Upper lobe of left lung (tissue), 6 donors: ENCODE results near the gene PREX1. TPM values are rescaled to one million over a fixed set of nuclear protein-coding genes. Genes with fewer than 3 reads are reported as not detected.

Experiments used
- ATAC-seq, 2 donors: fragments of 200-7000 bp; cut with Tn5 transposase; one replicate each; pipeline ENCODE4 v1.9.1; 2022; ENCODE audit warnings: mild to moderate bottlenecking in 2 of 2, moderate library complexity in 2 of 2; ENCODE audit not compliant: low FRiP score in 2 of 2
- DNase-seq, 2 donors: peaks; one replicate each; pipeline ENCODE4 v3.0.0-alpha.2; 2019 to 2020
- H3K27ac ChIP-seq, 4 donors: fragments of 200-600 bp; sonication (generic); one replicate each; pipeline ENCODE4 v1.5.1; 2016 to 2019
- H3K27me3 ChIP-seq, 4 donors: fragments of 200-600 bp; sonication (generic); one replicate each; pipeline ENCODE4 v1.5.1; 2017 to 2019
- H3K36me3 ChIP-seq, 4 donors: fragments of 200-600 bp; sonication (generic); one replicate each; pipeline ENCODE4 v1.5.1; 2016 to 2019
- H3K4me1 ChIP-seq, 4 donors: fragments of 200-600 bp; sonication (generic); one replicate each; pipeline ENCODE4 v1.5.1; 2018 to 2019
- H3K4me3 ChIP-seq, 4 donors: fragments of 200-600 bp; sonication (generic); one replicate each; pipeline ENCODE4 v1.5.1; 2017 to 2019; ENCODE audit warnings: mild to moderate bottlenecking in 2 of 4, moderate library complexity in 1 of 4
- H3K9me3 ChIP-seq, 4 donors: fragments of 200-600 bp; sonication (generic); one replicate each; pipeline ENCODE4 v1.5.1; 2018 to 2019
- EP300 ChIP-seq, 4 donors: sonication (generic); formaldehyde crosslinking; IDR thresholded peaks; one replicate each; pipeline ENCODE4 v1.5.1; 2017; ENCODE audit warnings: antibody characterized with exemption in 4 of 4, control low read depth in 2 of 4
- POLR2A ChIP-seq, 4 donors: fragments of 450-650 bp; IDR thresholded peaks; one replicate each; pipeline ENCODE4 v1.5.1; 2016 to 2017; ENCODE audit warnings: antibody characterized with exemption in 4 of 4, mild to moderate bottlenecking in 2 of 4
- POLR2AphosphoS5 ChIP-seq, 2 donors: sonication (generic); formaldehyde crosslinking; IDR thresholded peaks; one replicate each; pipeline ENCODE4 v1.5.1; 2017; ENCODE audit warnings: antibody characterized with exemption in 2 of 2
- WGBS, 2 donors: methylation state at CpG; one replicate each; pipeline ENCODE4 v1.1.5; 2017 to 2018; 5-methylcytosine and 5-hydroxymethylcytosine counted together
- total RNA-seq, 6 donors: library from RNA; depleted of rRNA in 4 of 6; stranded (reverse); fragments of >200 nt in 4 of 6; gene quantifications; one replicate each; pipeline versions ENCODE4 v1.1.0 to v1.2.1, GENCODE V29; 2016 to 2021
- TF ChIP-seq, protein P1 (sequence below), 6 experiments: fragments of 450-650 bp in 4 of 6; fragments of 200-600 bp in 2 of 6; sonication (generic) in 2 of 6; IDR thresholded peaks; one replicate each; pipeline ENCODE4 v1.5.1; 2016 to 2019; ENCODE audit warnings: antibody characterized with exemption in 6 of 6
- donor health status: DM: no; HTN: no; CAD: no; lungs with moderate emphysema.
- donor health status: DM: no; HTN: yes; CAD: no; lungs with severe emphysema.

Gene PREX1
- total RNA-seq, 6 donors from 2014 or later: 42.8 to 177 (median 74.6) TPM

DNA sequence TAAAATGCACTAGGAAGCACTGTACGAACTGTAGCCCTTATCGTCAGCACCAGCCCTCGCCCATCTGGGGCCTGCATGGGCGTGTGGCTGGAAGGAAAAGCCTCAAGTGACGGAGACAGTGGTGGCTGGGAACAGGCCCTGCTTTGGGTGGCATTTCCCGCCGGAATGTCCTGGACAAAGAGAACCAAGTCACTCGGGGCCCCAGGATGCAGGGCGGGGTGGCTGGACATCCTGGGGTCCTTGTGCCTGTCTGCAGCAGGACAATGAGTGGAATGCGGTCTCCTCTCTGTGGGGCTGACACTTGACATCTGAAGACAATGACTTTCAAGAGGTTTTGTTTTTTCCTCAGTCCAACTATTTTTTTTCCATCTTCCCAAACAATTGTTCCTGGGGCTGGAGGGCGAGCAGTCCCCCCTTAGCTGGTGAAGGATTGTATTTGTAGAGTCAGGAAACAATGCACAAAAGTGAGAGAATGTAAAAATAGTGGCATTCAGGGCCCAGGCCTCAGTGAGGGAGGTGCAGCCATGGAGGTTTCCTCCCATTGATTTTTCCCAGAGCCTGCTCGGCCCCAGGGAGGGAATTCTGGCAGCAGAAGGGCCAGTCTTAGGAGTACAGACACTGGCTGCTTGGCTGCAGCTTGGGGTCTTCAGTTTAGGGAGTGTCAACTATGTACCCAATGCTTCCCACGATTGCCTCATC is 64.4 kb downstream of the PREX1 start:
- DNase-seq (peak; percentile 26 to 60), ATAC-seq (peak; percentile 26 to 38)
- Histone ChIP-seq H3K4me1 (peaks cover 56 to 95% (median 81%) of the 10 kb centered on the region in 4 donors), H3K27me3 (no peaks in the 10 kb centered on the region), H3K4me3 (no peak overlapping the region), H3K36me3 (no peaks in the 10 kb centered on the region), H3K9me3 (no peaks in the 10 kb centered on the region), H3K27ac (peak overlapping the region; percentile 84 to 91 (median 86))
- TF ChIP-seq EP300 (IDR thresholded peaks at IDR 0.05) (peak in 3 of 4 donors; percentile 70 to 99 (median 97)), POLR2A (IDR thresholded peaks at IDR 0.05) (no peak), POLR2AphosphoS5 (IDR thresholded peaks at IDR 0.05) (peak; percentile 86 to 92)
- WGBS, 2 donors: 56 to 77% methylated on average over 13 of the region's 13 CpGs

DNA sequence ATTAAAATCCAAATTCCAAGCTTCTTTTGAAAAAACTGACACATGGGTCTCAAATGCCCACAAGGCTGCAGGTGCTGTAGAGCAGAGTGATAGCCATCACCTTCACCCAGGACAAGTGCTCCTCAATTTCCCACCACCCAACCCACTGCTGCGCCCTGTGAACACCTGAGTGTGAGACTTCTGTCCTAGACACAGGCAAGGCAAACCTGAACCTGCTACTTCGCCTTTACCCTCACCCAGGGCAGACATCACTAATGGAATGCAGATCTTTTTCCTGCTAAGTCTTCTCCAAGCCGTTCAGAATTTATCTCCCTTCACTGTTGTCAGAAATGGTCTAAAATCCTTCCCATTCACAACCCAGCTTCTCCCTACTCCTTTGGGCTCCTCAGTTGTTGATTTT is 65.9 kb downstream of the PREX1 start:
- Histone ChIP-seq H3K4me1 (peaks cover 63 to 91% (median 80%) of the 10 kb centered on the region in 4 donors), H3K4me3 (no peak overlapping the region), H3K36me3 (no peaks in the 10 kb centered on the region), H3K27me3 (no peaks in the 10 kb centered on the region), H3K9me3 (no peaks in the 10 kb centered on the region), H3K27ac (peak overlapping the region; percentile 84 to 91 (median 86))
- ATAC-seq: no peak
- WGBS, 2 donors: 66 to 86% methylated on average over 3 of the region's 3 CpGs
- TF ChIP-seq POLR2A (IDR thresholded peaks at IDR 0.05) (no peak), POLR2AphosphoS5 (IDR thresholded peaks at IDR 0.05) (no peak), EP300 (IDR thresholded peaks at IDR 0.05) (no peak)
- TF ChIP-seq, protein P1, sequence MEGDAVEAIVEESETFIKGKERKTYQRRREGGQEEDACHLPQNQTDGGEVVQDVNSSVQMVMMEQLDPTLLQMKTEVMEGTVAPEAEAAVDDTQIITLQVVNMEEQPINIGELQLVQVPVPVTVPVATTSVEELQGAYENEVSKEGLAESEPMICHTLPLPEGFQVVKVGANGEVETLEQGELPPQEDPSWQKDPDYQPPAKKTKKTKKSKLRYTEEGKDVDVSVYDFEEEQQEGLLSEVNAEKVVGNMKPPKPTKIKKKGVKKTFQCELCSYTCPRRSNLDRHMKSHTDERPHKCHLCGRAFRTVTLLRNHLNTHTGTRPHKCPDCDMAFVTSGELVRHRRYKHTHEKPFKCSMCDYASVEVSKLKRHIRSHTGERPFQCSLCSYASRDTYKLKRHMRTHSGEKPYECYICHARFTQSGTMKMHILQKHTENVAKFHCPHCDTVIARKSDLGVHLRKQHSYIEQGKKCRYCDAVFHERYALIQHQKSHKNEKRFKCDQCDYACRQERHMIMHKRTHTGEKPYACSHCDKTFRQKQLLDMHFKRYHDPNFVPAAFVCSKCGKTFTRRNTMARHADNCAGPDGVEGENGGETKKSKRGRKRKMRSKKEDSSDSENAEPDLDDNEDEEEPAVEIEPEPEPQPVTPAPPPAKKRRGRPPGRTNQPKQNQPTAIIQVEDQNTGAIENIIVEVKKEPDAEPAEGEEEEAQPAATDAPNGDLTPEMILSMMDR (IDR thresholded peaks at IDR 0.05): no peak
- no peak for DNase-seq

DNA sequence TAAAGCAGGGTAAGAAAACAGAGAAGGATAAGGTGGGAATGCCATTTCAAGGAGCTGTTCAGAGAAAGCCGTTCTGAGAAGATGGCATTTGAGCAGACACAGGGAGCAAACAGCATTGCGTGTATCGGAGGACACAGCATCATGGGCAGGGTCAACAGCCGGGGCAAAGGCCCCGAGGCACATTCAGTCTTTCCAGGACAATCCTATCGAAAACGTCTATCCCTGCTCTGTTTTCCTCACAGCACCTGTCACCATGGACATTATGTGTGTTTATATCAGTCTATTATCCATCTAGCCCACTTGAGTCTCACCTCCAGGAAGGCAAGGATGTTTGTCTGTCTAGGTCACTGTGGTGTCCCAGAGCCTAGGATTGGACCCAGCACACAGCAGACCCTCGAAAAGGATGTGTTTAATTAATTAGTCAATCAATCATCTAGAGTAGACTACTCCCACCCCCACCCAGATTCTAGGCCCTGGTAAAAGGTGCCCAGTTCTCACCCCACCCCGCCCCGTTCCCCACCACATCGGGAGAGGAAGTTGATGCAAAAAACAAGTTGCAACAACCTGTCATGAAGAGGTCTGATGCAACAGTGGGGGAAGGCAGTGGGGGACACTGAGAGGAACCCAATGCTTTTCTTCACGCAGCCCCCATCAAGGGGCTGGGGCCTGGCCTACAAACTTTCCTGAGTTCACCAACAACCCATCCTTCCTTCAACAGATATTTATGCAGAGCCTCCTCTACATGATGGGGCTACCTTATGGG is 66.6 kb downstream of the PREX1 start:
- Histone ChIP-seq H3K4me1 (peaks cover 56 to 84% (median 77%) of the 10 kb centered on the region in 4 donors), H3K36me3 (no peaks in the 10 kb centered on the region), H3K27me3 (no peaks in the 10 kb centered on the region), H3K27ac (peak overlapping the region; percentile 84 to 91 (median 86)), H3K9me3 (no peaks in the 10 kb centered on the region), H3K4me3 (no peak overlapping the region)
- DNase-seq (peak in 1 of 2 donors; percentile 74), ATAC-seq (peak; percentile 2 to 62)
- TF ChIP-seq POLR2AphosphoS5 (IDR thresholded peaks at IDR 0.05) (peak in 1 of 2 donors; percentile 15), POLR2A (IDR thresholded peaks at IDR 0.05) (no peak)
- WGBS, 2 donors: 59 to 64% methylated on average over 12 of the region's 12 CpGs

DNA sequence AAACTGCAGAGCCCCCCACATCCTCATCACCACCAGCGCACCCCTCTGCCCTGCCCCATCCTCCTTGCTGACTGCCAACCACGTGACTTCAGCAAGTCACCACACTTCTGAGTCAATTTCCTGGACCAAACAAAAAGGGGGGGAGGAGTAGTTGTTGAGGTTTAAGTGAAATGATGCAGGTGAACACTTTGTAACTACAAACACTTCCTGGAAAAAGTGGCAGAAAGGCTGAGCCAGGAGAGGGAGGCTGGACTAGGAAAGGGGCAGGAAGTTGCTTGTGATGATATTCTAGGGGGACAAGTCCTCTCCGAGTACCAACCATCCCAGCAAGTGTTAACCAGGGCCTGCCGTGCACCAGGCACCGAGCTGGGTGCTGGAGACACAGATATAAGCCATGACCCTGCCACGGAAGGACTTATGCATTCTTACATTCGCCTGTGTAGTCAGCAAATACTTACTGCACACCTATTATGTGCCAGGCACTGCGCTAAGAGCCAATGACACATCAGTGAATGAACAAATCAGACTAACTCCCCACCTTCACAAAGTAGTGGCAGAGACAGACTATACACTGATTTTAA is 67.3 kb downstream of the PREX1 start:
- TF ChIP-seq EP300 (IDR thresholded peaks at IDR 0.05): peak in 3 of 4 donors; percentile 66 to 96 (median 94)
- TF ChIP-seq POLR2AphosphoS5 (IDR thresholded peaks at IDR 0.05): peak; percentile 84 to 91
- TF ChIP-seq, protein P1 (IDR thresholded peaks at IDR 0.05): no peak
- peak in 1 of 4 donors; percentile 23 for TF ChIP-seq POLR2A (IDR thresholded peaks at IDR 0.05)
- Histone ChIP-seq H3K4me3 (no peak overlapping the region), H3K36me3 (no peaks in the 10 kb centered on the region), H3K27me3 (no peaks in the 10 kb centered on the region), H3K9me3 (peaks cover 0 to under 1% (median 0%) of the 10 kb centered on the region in 4 donors), H3K27ac (peak overlapping the region; percentile 84 to 91 (median 86)), H3K4me1 (peaks cover 53 to 82% (median 71%) of the 10 kb centered on the region in 4 donors)
- ATAC-seq: peak; percentile 30 to 54
- peak in 1 of 2 donors; percentile 74 for DNase-seq
- WGBS, 2 donors: 31 to 46% methylated on average over 8 of the region's 8 CpGs

DNA sequence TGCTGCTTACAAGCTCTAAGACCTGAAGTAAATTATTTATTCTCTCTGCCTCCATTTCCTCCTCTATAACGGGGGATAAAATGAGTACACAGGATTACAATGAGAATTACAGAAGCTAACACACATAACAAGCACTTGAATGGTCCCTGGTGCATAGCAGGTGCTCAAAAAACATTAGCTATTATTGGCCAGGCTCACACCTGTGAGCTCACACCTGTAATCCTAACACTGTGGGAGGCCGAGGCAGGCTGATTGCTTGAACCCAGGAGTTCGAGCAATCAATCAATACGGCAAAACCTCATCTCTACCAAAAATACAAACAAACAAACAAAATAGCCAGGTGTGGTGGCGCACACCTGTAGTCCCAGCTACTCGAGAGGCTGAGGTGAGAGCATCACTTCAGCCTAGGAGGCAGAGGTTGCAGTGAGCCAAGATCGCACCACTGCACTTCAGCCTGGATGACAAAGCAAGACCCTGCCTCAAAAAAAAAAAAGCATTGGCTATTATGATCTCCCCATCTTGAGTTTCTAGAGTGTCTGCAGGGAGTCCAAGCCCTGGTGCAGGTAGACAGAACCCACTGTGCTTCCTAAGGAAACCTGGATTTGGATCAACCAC is 68.1 kb downstream of the PREX1 start:
- no peak for ATAC-seq

More for the DNA sequence above, 68.1 kb downstream of the PREX1 start:
- no peak overlapping the region for H3K4me3 ChIP-seq
- 79 to 82% methylated on average over 7 of the region's 7 CpGs for WGBS, 2 donors
- peaks cover 49 to 76% (median 68%) of the 10 kb centered on the region in 4 donors for H3K4me1 ChIP-seq
- TF ChIP-seq, protein P1 (IDR thresholded peaks at IDR 0.05): no peak
- TF ChIP-seq POLR2A (IDR thresholded peaks at IDR 0.05) (no peak), EP300 (IDR thresholded peaks at IDR 0.05) (no peak), POLR2AphosphoS5 (IDR thresholded peaks at IDR 0.05) (no peak)
- peaks cover 0 to 6% (median 2%) of the 10 kb centered on the region in 4 donors for H3K9me3 ChIP-seq
- no peaks in the 10 kb centered on the region for H3K27me3 ChIP-seq
- H3K36me3 ChIP-seq: no peaks in the 10 kb centered on the region
- peak overlapping the region; percentile 84 to 91 (median 86) for H3K27ac ChIP-seq
- DNase-seq: no peak
